ENCODE data around the gene SSMEM1. TPM values are rescaled to one million over a fixed set of nuclear protein-coding genes. Genes with fewer than 3 reads are reported as not detected.
"Not testable (repeated sequence)": the region's sequence is repeated elsewhere in the genome, so short reads cannot be mapped to it uniquely, and the experiment has no call there.

The SSMEM1 gene
- total RNA-seq, 3 donors from 2014 or later: not detected

- no peak for ATAC-seq
Measured at GRCh38 chr7:130228840-130229502, 21.3 kb downstream of the SSMEM1 start.

GRCh38 chr7:130229981-130230380 lies 22.3 kb downstream of the SSMEM1 start:
- H3K4me3 ChIP-seq; intact Hi-C loops (cut with DNase I, micrococcal nuclease); ATAC-seq; DNase-seq; H3K36me3 ChIP-seq (ENCODE audit: low read depth); H3K4me1 ChIP-seq (ENCODE audit: low read depth); H3K9me3 ChIP-seq: not testable (repeated sequence)

More at GRCh38 chr7:130228840-130229502, 21.3 kb downstream of the SSMEM1 start:
- H3K4me1 ChIP-seq (ENCODE audit: low read depth): no peaks in the 10 kb centered on the region
- DNase-seq: no peak
- TF ChIP-seq, protein P1, sequence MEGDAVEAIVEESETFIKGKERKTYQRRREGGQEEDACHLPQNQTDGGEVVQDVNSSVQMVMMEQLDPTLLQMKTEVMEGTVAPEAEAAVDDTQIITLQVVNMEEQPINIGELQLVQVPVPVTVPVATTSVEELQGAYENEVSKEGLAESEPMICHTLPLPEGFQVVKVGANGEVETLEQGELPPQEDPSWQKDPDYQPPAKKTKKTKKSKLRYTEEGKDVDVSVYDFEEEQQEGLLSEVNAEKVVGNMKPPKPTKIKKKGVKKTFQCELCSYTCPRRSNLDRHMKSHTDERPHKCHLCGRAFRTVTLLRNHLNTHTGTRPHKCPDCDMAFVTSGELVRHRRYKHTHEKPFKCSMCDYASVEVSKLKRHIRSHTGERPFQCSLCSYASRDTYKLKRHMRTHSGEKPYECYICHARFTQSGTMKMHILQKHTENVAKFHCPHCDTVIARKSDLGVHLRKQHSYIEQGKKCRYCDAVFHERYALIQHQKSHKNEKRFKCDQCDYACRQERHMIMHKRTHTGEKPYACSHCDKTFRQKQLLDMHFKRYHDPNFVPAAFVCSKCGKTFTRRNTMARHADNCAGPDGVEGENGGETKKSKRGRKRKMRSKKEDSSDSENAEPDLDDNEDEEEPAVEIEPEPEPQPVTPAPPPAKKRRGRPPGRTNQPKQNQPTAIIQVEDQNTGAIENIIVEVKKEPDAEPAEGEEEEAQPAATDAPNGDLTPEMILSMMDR (IDR thresholded peaks at IDR 0.05): no peak
- H3K9me3 ChIP-seq: no peaks in the 10 kb centered on the region
- intact Hi-C loops (cut with DNase I, micrococcal nuclease): no loop called here
- no peak overlapping the region for H3K4me3 ChIP-seq
- no peaks in the 10 kb centered on the region for H3K36me3 ChIP-seq (ENCODE audit: low read depth)

- no peaks in the 10 kb centered on the region for H3K36me3 ChIP-seq (ENCODE audit: low read depth)
- intact Hi-C loops (cut with DNase I, micrococcal nuclease): no loop called here
- no peaks in the 10 kb centered on the region for H3K9me3 ChIP-seq
- DNase-seq: no peak
- no peak overlapping the region for H3K4me3 ChIP-seq
- TF ChIP-seq, protein P1 (IDR thresholded peaks at IDR 0.05): no peak
- H3K4me1 ChIP-seq (ENCODE audit: low read depth): no peaks in the 10 kb centered on the region
- no peak for ATAC-seq
Measured at GRCh38 chr7:130231792-130232191, 24.1 kb downstream of the SSMEM1 start.

GRCh38 chr7:130232209-130232608 lies 24.5 kb downstream of the SSMEM1 start:
- Histone ChIP-seq H3K4me3 (no peak overlapping the region), H3K36me3 (ENCODE audit: low read depth) (no peaks in the 10 kb centered on the region), H3K9me3 (no peaks in the 10 kb centered on the region), H3K4me1 (ENCODE audit: low read depth) (no peaks in the 10 kb centered on the region)
- intact Hi-C loops (cut with DNase I, micrococcal nuclease): no loop called here
- DNase-seq (no peak), ATAC-seq (peak; percentile 51)
- TF ChIP-seq, protein P1 (IDR thresholded peaks at IDR 0.05): no peak

DNA sequence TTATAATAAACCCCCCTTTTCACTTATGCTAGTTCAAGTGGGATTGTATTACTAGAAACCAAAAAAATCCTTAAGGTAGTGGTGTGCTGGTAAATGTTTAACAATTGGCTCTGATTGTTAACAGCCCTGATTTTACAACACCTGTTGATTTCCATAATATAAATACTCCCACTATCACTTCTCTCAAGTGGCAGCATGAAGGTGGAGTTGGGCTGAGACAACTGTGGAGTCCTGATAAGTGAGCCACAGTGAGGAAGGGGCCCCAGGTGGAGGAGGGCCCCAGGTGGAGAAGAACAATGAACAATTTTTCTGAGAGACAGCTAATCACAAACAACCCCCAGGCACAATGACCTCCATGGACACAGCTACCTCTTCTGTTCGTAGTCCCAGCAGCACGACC lies 26.4 kb downstream of the SSMEM1 start:
- no peaks in the 10 kb centered on the region for H3K9me3 ChIP-seq
- no peaks in the 10 kb centered on the region for H3K4me1 ChIP-seq (ENCODE audit: low read depth)
- no peak for DNase-seq
- TF ChIP-seq, protein P1 (IDR thresholded peaks at IDR 0.05): no peak
- intact Hi-C loops (cut with DNase I, micrococcal nuclease): no loop called here
- H3K4me3 ChIP-seq: no peak overlapping the region
- ATAC-seq: no peak
- no peaks in the 10 kb centered on the region for H3K36me3 ChIP-seq (ENCODE audit: low read depth)

DNA sequence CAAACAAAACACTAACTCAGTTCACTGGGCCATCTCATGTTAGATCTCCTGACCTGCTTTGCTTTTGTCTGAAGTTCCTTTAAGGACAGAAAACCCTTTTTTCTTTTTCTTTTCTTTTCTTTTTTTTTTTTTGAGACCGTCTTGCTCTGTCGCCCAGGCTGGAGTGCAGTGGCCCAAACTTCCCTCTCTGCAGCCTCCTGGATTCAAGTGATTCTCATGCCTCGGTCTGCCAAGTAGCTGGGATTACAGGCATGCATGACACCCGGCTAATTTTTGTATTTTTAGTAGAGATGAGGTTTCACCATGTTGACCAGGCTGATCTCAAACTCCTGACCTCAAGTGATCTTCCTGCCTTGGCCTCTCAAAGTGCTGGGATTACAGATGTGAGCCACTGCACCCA lies 28.7 kb downstream of the SSMEM1 start:
- H3K4me3 ChIP-seq; intact Hi-C loops (cut with DNase I, micrococcal nuclease); ATAC-seq; H3K4me1 ChIP-seq (ENCODE audit: low read depth); H3K9me3 ChIP-seq; H3K36me3 ChIP-seq (ENCODE audit: low read depth); DNase-seq: not testable (repeated sequence)

- no peak for DNase-seq
- no peak for ATAC-seq
- TF ChIP-seq, protein P1 (IDR thresholded peaks at IDR 0.05): no peak
- intact Hi-C loops (cut with DNase I, micrococcal nuclease): no loop called here
- Histone ChIP-seq H3K36me3 (ENCODE audit: low read depth) (no peaks in the 10 kb centered on the region), H3K4me3 (no peak overlapping the region), H3K9me3 (no peaks in the 10 kb centered on the region), H3K4me1 (ENCODE audit: low read depth) (no peaks in the 10 kb centered on the region)
Measured at GRCh38 chr7:130240240-130240639, 32.6 kb downstream of the SSMEM1 start.

Measured in mucosa of descending colon (tissue), 3 donors.